Activated B cell treated with CpG ODN at 0.5 μM for 24 hours (primary cell): ENCODE data around the gene FAM234A. TPM values are rescaled to one million over a fixed set of nuclear protein-coding genes. Genes with fewer than 3 reads are reported as not detected.

ENCODE experiments used
- ATAC-seq: fragments of 200-7000 bp; cut with Tn5 transposase; one replicate; pipeline ENCODE4 v1.10.0; 2021; ENCODE audit warnings: low read depth, mild to moderate bottlenecking, moderate library complexity
- CTCF ChIA-PET: fragments of 350-600 bp; sonication (Branson Sonifier 250); formaldehyde crosslinking; loops from one replicate; lab custom pipeline; 2021; ENCODE audit warnings: antibody characterized with exemption; lab: Charles Lee
- POLR2A ChIA-PET: fragments of 350-600 bp; sonication (Branson Sonifier 250); formaldehyde crosslinking; loops from one replicate; lab custom pipeline; 2021; ENCODE audit warnings: antibody characterized with exemption; lab: Charles Lee
- DNase-seq: peaks from one replicate; pipeline ENCODE4 v3.0.0; 2022
- H3K27ac Mint-ChIP-seq: one replicate; pipeline ENCODE4 v1.8.0; 2020; ENCODE audit warnings: mixed read lengths
- H3K27me3 Mint-ChIP-seq: one replicate; pipeline ENCODE4 v1.8.0; 2021; ENCODE audit warnings: mixed read lengths
- H3K36me3 Mint-ChIP-seq: one replicate; pipeline ENCODE4 v1.8.0; 2021; ENCODE audit warnings: low read depth, mixed read lengths
- H3K4me1 Mint-ChIP-seq: one replicate; pipeline ENCODE4 v1.8.0; 2021; ENCODE audit warnings: mixed read lengths
- H3K4me3 Mint-ChIP-seq: one replicate; pipeline ENCODE4 v1.8.0; 2020; ENCODE audit warnings: mild to moderate bottlenecking, mixed read lengths
- H3K9me3 Mint-ChIP-seq: one replicate; pipeline ENCODE4 v1.8.0; 2020; ENCODE audit warnings: mixed read lengths
- CTCF ChIP-seq: fragments of 200-600 bp; IDR thresholded peaks from one replicate; pipeline ENCODE4 v1.8.0; 2022; ENCODE audit warnings: antibody characterized with exemption, mild to moderate bottlenecking
- intact Hi-C: fragments of 100-400 bp; cut with micrococcal nuclease; formaldehyde crosslinking; loops from one replicate; pipeline ENCODE4 v1.15.1; 2024
- total RNA-seq: library from RNA; stranded (reverse); gene quantifications from 2 replicates; pipeline ENCODE4 v1.2.3, GENCODE V29; 2022

Gene FAM234A
- total RNA-seq, 1 donor from 2014 or later: 49.6 TPM

DNA sequence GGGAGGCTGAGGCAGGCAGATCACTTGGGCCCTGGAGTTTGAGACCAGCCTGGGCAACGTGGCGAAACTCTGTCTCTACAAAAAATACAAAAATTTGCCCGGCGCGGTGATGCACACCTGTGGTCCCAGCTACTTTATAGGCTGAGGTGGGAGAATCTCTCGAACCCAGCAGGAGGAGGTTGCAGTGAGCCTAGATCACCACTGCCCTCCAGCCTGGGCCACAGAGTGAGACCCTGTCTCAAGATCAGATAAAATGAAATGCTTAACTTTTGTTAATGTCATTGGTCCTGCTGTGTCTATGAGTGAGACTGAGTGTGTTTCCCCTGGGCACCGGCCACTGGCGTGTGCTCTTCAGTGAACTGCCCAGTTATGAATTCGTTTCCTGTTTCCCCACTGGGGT is 10.5 kb downstream of the FAM234A start:
- H3K9me3 Mint-ChIP-seq: no peaks in the 10 kb centered on the region
- no peak for TF ChIP-seq CTCF
- H3K36me3 Mint-ChIP-seq: peaks cover 9% of the 10 kb centered on the region
- H3K27ac Mint-ChIP-seq: no peak overlapping the region
- ChIA-PET POLR2A (no interaction called here), CTCF (no interaction called here)
- H3K4me3 Mint-ChIP-seq: no peak overlapping the region
- ATAC-seq: no peak
- no peaks in the 10 kb centered on the region for H3K27me3 Mint-ChIP-seq
- intact Hi-C loops: no loop called here
- peaks cover 5% of the 10 kb centered on the region for H3K4me1 Mint-ChIP-seq
- no peak for DNase-seq

DNA sequence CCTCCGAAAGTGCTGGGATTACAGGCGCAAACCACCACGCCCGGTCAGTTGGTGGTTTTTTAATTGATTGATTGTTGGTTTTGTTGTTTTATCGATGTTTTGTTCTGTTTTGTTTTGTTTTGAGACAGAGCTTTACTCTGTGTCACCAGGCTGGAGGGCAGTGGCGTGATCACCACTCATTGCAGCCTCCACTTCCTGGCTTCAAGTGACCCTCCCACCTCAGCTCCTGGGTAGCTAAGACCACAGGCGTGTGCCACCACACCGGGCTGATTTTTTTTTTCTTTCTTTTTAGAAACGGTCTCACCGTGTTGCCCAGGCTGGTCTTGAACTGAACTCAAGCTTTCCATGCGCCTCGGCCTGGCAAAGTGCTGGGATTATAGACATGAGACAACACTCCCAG is 12.4 kb downstream of the FAM234A start:
- Mint-ChIP-seq H3K27ac (no peak overlapping the region), H3K4me3 (no peak overlapping the region), H3K27me3 (no peaks in the 10 kb centered on the region), H3K36me3 (peaks cover 14% of the 10 kb centered on the region), H3K4me1 (peaks cover under 1% of the 10 kb centered on the region), H3K9me3 (no peaks in the 10 kb centered on the region)
- DNase-seq (no peak), ATAC-seq (no peak)
- CTCF ChIA-PET: no interaction called here
- POLR2A ChIA-PET: no interaction called here
- intact Hi-C loops: no loop called here
- TF ChIP-seq CTCF: no peak

DNA sequence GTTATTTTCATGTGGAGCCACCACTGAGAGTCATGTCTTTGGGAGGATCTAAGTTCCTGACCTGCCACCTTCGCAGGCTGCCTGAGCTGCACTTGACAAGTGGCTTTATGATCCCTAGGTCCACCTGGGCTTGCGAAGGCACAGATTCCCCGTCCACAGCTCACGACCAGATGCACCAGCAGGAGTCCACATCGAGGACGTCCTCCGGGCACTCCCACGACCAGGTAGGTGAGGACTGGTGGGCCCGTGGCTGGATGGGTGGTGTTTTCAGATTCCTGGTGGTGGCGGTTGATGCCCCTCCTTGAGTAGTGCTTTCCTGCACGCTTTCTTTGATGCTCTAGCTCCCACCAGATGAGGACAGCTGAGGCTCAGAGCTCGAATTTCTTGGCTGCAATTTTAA is 14.8 kb downstream of the FAM234A start:
- Mint-ChIP-seq H3K9me3 (no peaks in the 10 kb centered on the region), H3K27ac (no peak overlapping the region), H3K4me1 (peaks cover 9% of the 10 kb centered on the region), H3K27me3 (no peaks in the 10 kb centered on the region), H3K36me3 (peaks cover 31% of the 10 kb centered on the region), H3K4me3 (no peak overlapping the region)
- ATAC-seq: no peak
- intact Hi-C loops: no loop called here
- no peak for DNase-seq
- POLR2A ChIA-PET: no interaction called here
- no peak for TF ChIP-seq CTCF
- CTCF ChIA-PET: no interaction called here

DNA sequence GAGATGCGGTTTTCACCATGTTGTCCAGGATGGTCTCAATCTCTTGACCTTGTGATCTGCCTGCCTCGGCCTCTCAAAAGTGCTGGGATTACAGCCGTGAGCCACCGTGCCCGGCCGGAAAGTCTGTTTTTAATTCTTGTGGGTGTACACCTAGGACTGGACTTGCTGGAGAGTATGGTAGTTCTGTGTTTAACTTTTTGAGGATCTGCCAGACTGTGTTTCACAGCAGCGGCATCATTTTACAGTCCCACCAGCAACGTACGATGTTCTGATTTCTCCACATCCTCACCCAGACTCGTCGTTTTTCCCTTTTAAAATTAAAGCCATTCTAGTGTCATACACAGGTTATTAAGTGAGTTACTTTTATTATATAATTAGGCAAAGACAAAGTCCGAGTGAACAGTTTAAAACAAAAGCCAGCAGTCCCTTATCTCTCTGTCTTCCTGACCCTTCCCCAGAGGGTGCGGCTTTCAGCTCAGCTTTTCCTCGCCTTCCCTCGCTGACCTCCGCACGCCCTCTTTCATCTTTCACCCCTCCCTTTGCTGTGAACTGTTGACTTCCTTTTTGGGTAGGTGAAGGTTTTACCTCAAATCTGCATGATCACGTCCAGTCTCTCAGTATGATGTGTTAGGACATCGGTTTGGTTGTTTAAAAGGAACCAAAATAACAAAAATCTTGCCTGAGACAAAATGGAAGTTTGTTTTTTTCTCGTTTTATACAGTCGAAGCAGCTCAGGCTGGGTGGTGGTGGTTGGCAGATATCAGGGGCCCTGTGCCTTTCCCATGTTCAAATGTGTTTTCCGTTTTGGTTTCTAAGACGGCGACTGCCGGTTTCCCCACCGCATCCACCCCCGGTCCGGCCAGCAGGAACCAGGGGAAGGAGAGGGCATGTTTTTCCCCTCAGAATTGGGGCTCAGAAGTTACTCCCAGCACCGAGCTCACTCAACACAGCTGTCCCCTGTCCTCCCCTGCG is 18.0 kb downstream of the FAM234A start:
- H3K4me3 Mint-ChIP-seq: peak overlapping the region; percentile 73
- peak overlapping the region; percentile 73 for H3K27ac Mint-ChIP-seq
- CTCF ChIA-PET: no interaction called here
- H3K27me3 Mint-ChIP-seq: no peaks in the 10 kb centered on the region
- H3K9me3 Mint-ChIP-seq: no peaks in the 10 kb centered on the region
- no peak for TF ChIP-seq CTCF
- peaks cover 9% of the 10 kb centered on the region for H3K4me1 Mint-ChIP-seq
- peaks cover 52% of the 10 kb centered on the region for H3K36me3 Mint-ChIP-seq
- DNase-seq: no peak
- ATAC-seq: peak; percentile 47
- POLR2A ChIA-PET: interaction anchor here (0.6 to 2.1 kb wide), 3 partner anchors 17 to 114 kb away, joined by 3 to 15 read pairs (median 10); partner anchors contain the start of genes FAM234A and NPRL3
- intact Hi-C loops: no loop called here

- Mint-ChIP-seq H3K4me1 (peaks cover 9% of the 10 kb centered on the region), H3K27me3 (no peaks in the 10 kb centered on the region), H3K27ac (no peak overlapping the region), H3K36me3 (peaks cover 53% of the 10 kb centered on the region), H3K9me3 (no peaks in the 10 kb centered on the region), H3K4me3 (no peak overlapping the region)
- ATAC-seq: no peak
- intact Hi-C loops: no loop called here
- ChIA-PET POLR2A (no interaction called here), CTCF (no interaction called here)
- no peak for DNase-seq
- no peak for TF ChIP-seq CTCF
These were observed 19.2 kb downstream of the FAM234A start for GRCh38 chr16:253833-254232.
